BJ (cell line): Measurements from ENCODE around the gene SAP30. TPM values are rescaled to one million over a fixed set of nuclear protein-coding genes. Genes with fewer than 3 reads are reported as not detected.

Experiments
- CTCF ChIA-PET: fragments of 350-600 bp; formaldehyde crosslinking; extraction: SDS; loops from one replicate; lab custom pipeline; 2021; ENCODE audit warnings: antibody characterized with exemption, inconsistent platforms; lab: Yijun Ruan, JAX
- POLR2A ChIA-PET: fragments of 300-600 bp; sonication (Branson Sonifier 250); formaldehyde crosslinking; extraction: SDS; loops from one replicate; lab custom pipeline; 2021; ENCODE audit warnings: antibody characterized with exemption; lab: Charles Lee
- DNase-seq: peaks from one replicate; pipeline ENCODE4 v3.0.0-alpha.2; 2011; ENCODE audit warnings: low read depth
- H3K27me3 ChIP-seq: 2 replicates; pipeline ENCODE4 v1.6.0; 2011; ENCODE audit warnings: low read length; ENCODE audit not compliant: control insufficient read depth, insufficient read depth
- H3K36me3 ChIP-seq: 2 replicates; pipeline ENCODE4 v1.5.1; 2011; ENCODE audit warnings: low read length; ENCODE audit not compliant: control insufficient read depth, insufficient read depth
- H3K4me3 ChIP-seq: 2 replicates; pipeline ENCODE4 v1.5.1; 2011; ENCODE audit warnings: low read depth, mild to moderate bottlenecking, control low read depth, low read length
- CTCF ChIP-seq: IDR thresholded peaks from 2 replicates; pipeline ENCODE4 v1.5.1; 2011; ENCODE audit warnings: low read depth, mild to moderate bottlenecking, control low read depth, inconsistent platforms, low read length, moderate library complexity; ENCODE audit not compliant: insufficient read depth
- polyA plus RNA-seq: library from polyadenylated mRNA; depleted of rRNA; stranded (reverse); fragments of >200 nt; gene quantifications from 2 replicates; pipeline ENCODE4 v1.2.3, GENCODE V29; 2011

The SAP30 gene
- polyA plus RNA-seq, 1 experiment, result 3.7 TPM

- no peaks in the 10 kb centered on the region for H3K27me3 ChIP-seq
- no peak for TF ChIP-seq CTCF
- ChIA-PET CTCF (interaction anchor here (0.8 to 1.8 kb wide), 4 partner anchors 10 to 18 kb away, joined by 3 to 11 read pairs (median 4); no protein-coding TSS in a partner anchor), POLR2A (no interaction called here)
- no peaks in the 10 kb centered on the region for H3K36me3 ChIP-seq
- no peak for DNase-seq
- H3K4me3 ChIP-seq, result no peak overlapping the region
Observed at GRCh38 chr4:173403051-173403450, 32.3 kb downstream of the SAP30 start.

GRCh38 chr4:173404296-173404865 is 33.6 kb downstream of the SAP30 start:
- Histone ChIP-seq H3K36me3 (no peaks in the 10 kb centered on the region), H3K4me3 (no peak overlapping the region), H3K27me3 (no peaks in the 10 kb centered on the region)
- no peak for TF ChIP-seq CTCF
- ChIA-PET POLR2A (no interaction called here), CTCF (no interaction called here)
- DNase-seq, result no peak

GRCh38 chr4:173405840-173406606 is 35.3 kb downstream of the SAP30 start:
- TF ChIP-seq CTCF, result no peak
- no peak overlapping the region for H3K4me3 ChIP-seq
- no peaks in the 10 kb centered on the region for H3K27me3 ChIP-seq
- ChIA-PET CTCF (interaction anchor here (0.5 to 1.0 kb wide), 2 partner anchors 14 to 83 kb away, joined by 3 to 4 read pairs; no protein-coding TSS in a partner anchor), POLR2A (no interaction called here)
- H3K36me3 ChIP-seq, result no peaks in the 10 kb centered on the region
- no peak for DNase-seq

- Histone ChIP-seq H3K27me3 (no peaks in the 10 kb centered on the region), H3K36me3 (no peaks in the 10 kb centered on the region), H3K4me3 (no peak overlapping the region)
- no peak for TF ChIP-seq CTCF
- no peak for DNase-seq
- ChIA-PET CTCF (interaction anchor here (3.5 kb wide), 1 partner anchor 84 kb away, joined by 10 read pairs; no protein-coding TSS in a partner anchor), POLR2A (no interaction called here)
Observed at GRCh38 chr4:173410079-173410478, 39.3 kb downstream of the SAP30 start.

- Histone ChIP-seq H3K27me3 (no peaks in the 10 kb centered on the region), H3K36me3 (no peaks in the 10 kb centered on the region), H3K4me3 (no peak overlapping the region)
- POLR2A ChIA-PET, result no interaction called here
- DNase-seq, result no peak
- CTCF ChIA-PET, result interaction anchor here (0.9 to 11.5 kb wide), 5 partner anchors 9 to 105 kb away, joined by 3 to 186 read pairs (median 4); no protein-coding TSS in a partner anchor
- TF ChIP-seq CTCF, result no peak
Observed at GRCh38 chr4:173411106-173411693, 40.4 kb downstream of the SAP30 start.
